LNCaP clone FGC (cell line): ENCODE data around the gene RAX2.

Experiments used
- DNase-seq: peaks from one replicate; pipeline ENCODE4 v3.0.0-alpha.2; 2011; ENCODE audit warnings: low read depth
- H3K4me3 ChIP-seq: 2 replicates; pipeline ENCODE4 v1.5.1; 2011; ENCODE audit warnings: mild to moderate bottlenecking, low read depth, low read length, control low read depth
- TF ChIP-seq, protein P1 (sequence below): IDR thresholded peaks from 2 replicates; pipeline ENCODE4 v1.5.1; 2012; ENCODE audit warnings: mild to moderate bottlenecking; ENCODE audit not compliant: control insufficient read depth, insufficient read depth; ENCODE audit errors: extremely low read depth

Gene RAX2

DNA sequence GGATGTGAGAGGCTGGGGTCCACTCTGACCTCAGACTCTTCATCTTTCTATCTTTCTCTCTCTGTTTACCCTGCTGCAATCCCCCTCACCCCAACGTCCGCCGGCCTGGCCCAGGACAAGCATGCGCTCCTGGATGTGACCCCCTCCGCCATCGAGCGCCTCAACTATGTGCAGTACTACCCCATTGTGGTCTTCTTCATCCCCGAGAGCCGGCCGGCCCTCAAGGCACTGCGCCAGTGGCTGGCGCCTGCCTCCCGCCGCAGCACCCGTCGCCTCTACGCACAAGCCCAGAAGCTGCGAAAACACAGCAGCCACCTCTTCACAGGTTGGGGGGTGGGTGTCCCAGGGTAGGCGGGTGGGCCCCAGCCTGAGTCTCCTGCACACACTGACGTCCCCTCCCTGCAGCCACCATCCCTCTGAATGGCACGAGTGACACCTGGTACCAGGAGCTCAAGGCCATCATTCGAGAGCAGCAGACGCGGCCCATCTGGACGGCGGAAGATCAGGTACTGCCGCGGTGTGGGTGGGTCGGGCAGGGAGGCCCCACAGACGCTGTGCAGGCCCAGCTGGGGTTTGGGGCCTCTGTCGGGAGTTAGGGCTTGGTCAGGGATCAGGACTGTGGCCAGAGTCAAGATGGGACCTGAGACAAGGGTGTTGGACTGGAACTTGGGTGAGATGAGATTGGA lies 25.5 kb downstream of the RAX2 start:
- no peak overlapping the region for H3K4me3 ChIP-seq
- TF ChIP-seq, protein P1, sequence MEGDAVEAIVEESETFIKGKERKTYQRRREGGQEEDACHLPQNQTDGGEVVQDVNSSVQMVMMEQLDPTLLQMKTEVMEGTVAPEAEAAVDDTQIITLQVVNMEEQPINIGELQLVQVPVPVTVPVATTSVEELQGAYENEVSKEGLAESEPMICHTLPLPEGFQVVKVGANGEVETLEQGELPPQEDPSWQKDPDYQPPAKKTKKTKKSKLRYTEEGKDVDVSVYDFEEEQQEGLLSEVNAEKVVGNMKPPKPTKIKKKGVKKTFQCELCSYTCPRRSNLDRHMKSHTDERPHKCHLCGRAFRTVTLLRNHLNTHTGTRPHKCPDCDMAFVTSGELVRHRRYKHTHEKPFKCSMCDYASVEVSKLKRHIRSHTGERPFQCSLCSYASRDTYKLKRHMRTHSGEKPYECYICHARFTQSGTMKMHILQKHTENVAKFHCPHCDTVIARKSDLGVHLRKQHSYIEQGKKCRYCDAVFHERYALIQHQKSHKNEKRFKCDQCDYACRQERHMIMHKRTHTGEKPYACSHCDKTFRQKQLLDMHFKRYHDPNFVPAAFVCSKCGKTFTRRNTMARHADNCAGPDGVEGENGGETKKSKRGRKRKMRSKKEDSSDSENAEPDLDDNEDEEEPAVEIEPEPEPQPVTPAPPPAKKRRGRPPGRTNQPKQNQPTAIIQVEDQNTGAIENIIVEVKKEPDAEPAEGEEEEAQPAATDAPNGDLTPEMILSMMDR = no peak
- no peak for DNase-seq

DNA sequence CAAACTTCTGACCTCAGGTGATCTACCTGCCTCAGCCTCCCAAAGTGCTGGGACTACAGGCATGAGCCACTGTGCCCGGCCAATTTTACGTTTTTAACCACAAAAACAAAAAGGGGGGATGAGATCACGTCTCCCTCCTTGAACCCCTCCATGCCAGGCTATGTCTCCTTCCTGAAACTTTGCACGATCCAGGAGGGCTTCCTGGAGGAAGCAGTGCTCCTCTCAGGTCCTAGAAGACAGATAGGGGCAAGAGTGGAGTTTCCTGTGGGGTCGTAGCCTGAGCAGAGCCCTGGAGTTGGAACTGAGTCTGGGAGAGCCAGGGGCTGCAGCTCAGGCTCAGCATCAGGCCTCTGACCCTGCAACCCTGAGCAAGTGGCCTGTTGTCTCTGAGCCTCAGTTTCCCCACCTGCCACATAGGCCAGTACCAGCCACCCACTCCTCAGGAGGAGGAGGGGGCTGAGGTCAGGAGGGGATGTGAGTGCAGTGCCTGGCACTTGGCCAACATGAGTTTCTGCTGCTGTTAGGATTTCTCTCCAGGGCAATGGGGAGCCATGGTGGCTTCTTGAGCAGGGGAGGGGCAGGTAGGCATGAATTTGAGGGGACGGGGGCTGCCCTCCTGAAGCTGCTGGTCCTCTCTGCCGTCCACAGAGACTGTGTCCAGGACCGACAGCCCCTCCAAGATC lies 26.5 kb downstream of the RAX2 start:
- TF ChIP-seq, protein P1 = no peak
- DNase-seq = no peak
- no peak overlapping the region for H3K4me3 ChIP-seq

DNA sequence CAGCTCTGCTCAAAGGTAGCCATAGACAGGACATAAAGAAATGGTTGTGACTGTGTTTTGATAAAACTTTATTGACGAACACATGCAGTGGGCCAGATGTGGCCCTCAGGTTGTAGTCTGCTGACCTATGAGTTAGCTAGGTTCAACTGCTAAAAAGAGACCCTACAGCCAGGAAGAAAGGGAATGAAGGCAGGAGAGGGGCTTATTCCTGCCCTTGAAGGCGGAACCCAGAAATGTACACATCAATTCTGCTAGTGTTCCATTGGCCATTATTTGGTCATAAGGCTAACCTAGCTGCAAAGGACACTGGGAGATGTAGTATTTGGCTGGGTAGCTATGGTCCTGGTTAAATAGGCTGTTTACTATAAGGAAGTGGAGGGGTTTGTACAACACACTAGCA lies 28.5 kb downstream of the RAX2 start:
- TF ChIP-seq, protein P1 = no peak
- no peak for DNase-seq

DNA sequence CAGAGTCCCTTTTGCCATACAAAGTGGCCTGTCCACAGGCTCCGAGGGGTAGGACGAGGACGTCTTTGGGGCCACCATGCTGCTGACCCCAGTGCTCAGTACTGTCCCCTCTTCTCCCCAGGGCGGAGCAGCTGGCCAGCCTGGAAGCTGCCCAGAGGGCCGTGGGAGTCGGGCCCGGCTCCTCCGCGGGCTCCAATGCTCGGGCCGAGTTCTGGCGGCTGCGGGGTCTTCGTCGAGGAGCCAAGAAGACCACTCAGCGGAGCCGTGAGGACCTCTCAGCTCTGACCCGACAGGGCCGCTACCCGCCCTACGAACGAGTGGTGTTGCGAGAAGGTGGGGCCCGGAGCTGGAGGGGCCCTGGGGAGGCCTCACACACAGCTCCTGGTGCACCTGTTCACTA lies 31.6 kb downstream of the RAX2 start:
- no peak for DNase-seq
- TF ChIP-seq, protein P1 = no peak
- no peak overlapping the region for H3K4me3 ChIP-seq

More for the DNA sequence above, 28.5 kb downstream of the RAX2 start:
- no peak overlapping the region for H3K4me3 ChIP-seq

DNA sequence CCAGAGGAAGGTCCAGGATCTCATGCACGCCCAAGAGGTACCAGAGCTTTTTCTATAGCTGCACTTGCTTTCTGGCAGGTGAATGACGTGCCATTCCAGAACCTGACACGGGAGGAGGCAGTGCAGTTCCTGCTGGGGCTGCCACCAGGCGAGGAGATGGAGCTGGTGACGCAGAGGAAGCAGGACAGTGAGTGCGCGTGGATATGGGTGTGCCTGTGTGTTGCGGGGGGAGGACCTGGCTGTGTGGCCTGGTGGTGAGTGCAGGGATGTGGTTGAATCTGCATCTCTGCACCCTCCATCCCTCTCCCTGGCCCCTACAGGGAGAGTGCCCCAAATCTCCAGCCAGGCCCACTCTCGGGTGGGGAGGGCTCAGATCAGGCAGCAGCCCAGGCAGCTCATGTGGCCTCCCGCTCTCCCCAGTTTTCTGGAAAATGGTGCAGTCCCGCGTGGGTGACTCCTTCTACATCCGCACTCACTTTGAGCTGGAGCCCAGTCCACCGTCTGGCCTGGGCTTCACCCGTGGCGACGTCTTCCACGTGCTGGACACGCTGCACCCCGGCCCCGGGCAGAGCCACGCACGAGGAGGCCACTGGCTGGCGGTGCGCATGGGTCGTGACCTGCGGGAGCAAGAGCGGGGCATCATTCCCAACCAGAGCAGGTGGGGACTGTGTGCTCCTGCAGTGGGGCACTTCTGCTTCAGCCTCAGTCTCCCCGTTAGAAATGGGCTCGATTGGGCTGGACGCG lies 33.4 kb downstream of the RAX2 start:
- no peak for DNase-seq
- TF ChIP-seq, protein P1 = no peak
- no peak overlapping the region for H3K4me3 ChIP-seq

DNA sequence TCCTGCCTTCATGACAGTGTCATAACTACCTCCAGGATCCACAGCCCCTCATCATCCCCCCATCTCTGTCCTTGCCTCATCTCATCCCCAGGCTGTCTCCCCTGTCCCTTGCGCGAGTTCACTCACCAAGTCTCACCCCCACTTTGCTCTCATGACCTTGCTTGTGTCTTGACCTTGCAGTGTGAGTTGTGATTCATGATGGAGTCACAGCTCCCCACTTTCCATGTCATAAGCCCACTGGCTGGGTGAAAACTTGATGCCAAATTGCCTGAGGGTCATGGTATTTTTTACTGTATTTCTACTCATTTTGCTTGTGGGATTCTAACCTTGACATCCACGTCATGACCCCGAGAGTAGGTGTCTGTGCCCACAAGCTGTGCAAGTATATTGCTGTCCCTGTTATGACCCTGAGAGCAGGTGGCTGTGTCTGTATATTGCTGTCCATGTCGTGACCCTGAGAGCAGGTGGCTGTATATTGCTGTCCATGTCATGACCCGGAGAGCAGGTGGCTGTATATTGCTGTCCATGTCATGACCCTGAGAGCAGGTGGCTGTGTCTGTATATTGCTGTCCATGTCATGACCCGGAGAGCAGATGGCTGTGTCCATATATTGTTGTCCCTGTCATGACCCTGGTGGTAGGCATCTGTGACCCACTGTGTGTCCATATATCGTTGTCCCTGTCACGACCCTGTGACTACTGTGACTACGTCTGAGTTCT lies 34.4 kb downstream of the RAX2 start:
- H3K4me3 ChIP-seq = no peak overlapping the region
- no peak for DNase-seq
- TF ChIP-seq, protein P1 = no peak
